Right kidney (tissue), 9 donors: Measurements from ENCODE around the gene GRK3.
"Not testable (repeated sequence)": the region's sequence is repeated elsewhere in the genome, so short reads cannot be mapped to it uniquely, and the experiment has no call there.

ENCODE experiments used
- DNase-seq: peaks from one replicate; pipeline ENCODE4 v3.0.0-alpha.2; 2016
- long read RNA-seq, 8 donors: transcript quantifications; one replicate each; lab custom pipeline, GENCODE V29; 2026

Gene GRK3
- long read RNA-seq, donor 1 = 0 reads
- long read RNA-seq, donor 2 = 0 reads
- long read RNA-seq, donor 3 = 0 reads
- long read RNA-seq, donor 4 = 0 reads
- long read RNA-seq, donor 5, full-length matches to known transcripts = 1 of 1 reads
- long read RNA-seq, donor 5, partial matches to known transcripts = 0 of 1 reads
- long read RNA-seq, donor 5, other reads (novel, unspliced or antisense) = 0 of 1 reads
- long read RNA-seq, donor 6 = 0 reads
- long read RNA-seq, donor 7 = 0 reads
- long read RNA-seq, donor 8 = 0 reads

DNA sequence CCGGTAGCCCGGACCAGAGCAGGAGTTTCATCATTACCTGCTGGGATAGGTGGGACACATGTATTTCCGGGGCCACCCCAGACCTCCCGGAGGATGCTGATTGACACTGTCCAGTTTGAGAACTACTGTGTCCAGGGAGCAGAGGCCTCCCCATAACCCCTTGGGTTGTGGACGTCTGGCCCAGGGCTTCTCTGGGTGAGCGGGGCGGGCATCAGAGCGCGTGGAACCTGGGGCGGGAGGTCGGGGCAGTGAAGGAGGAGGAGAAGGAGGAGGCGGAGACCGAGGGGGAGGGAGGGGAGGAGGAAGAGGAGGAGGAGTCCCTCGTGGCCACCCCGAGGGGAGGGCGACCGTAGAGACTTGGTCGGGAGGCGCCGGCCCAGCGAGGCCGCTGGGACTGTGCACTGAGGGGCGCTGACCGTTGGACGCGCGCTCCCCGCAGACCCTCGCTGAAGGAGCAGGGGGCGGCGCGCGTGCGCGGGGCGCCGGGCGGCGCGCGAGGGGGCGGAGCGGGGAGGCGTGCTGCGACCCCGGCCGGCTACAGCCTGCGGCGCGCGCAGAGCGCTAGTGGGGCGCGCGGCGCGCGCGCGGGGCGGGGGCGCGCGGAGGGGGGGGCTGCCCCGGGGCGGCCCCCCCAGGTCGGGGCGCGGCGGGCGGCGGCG is at the start of gene GRK3:
Gene GRK3, plus strand, starts transcription at position 356 of the 659 bp plus-strand sequence. CDS start 366 bp downstream, outside the sequence.
- peak; percentile 79 for DNase-seq

DNA sequence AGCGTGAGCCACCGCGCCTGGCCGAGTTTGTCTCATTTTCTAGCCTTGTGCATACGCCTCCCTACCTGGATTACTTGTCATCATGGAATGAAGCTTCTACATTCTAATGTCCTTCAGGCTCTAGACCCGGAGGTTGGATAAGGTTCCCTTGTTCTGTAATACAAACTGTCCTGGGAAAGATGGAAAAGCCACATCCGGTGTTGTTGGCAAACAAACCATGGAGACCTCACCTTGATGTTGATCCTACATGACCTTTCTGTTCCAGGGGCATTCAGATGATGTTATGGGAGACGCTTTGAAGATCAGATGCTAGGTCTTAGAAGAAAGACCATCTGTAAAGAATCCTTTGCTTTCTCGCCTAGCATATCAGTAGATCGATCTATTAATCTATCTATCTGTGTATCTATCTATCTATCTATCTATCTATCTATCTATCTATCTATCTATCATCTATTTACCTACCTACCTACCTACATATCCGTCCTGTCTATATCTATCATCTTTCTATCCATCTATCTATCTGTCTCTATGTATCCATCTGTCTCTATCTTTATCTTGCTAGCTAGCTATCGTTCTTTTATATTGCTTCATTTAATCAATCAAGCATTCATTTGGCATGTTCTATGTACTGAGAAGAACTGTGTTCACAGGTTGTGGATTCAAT is 46.3 kb upstream of the GRK3 start:
- DNase-seq = no peak

DNA sequence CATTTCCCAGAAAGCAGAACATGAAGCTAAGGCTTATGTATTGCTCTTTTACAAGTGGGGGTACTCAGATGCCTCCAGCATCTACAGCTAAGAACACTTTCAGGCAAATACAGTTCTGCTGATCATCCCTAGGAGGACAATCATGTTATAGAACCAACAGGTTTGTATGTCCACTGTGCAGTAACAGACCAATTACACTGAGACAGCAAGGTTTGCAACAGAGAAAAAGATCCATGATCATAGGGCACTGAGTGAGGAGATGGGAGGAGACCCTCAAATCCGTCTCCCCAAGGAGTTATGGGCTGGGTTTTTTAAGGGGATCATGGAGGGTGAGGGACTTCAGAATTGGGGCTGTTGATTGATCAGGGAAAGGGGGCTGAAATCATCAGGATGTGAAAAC is 39.1 kb upstream of the GRK3 start:
- DNase-seq = no peak

DNA sequence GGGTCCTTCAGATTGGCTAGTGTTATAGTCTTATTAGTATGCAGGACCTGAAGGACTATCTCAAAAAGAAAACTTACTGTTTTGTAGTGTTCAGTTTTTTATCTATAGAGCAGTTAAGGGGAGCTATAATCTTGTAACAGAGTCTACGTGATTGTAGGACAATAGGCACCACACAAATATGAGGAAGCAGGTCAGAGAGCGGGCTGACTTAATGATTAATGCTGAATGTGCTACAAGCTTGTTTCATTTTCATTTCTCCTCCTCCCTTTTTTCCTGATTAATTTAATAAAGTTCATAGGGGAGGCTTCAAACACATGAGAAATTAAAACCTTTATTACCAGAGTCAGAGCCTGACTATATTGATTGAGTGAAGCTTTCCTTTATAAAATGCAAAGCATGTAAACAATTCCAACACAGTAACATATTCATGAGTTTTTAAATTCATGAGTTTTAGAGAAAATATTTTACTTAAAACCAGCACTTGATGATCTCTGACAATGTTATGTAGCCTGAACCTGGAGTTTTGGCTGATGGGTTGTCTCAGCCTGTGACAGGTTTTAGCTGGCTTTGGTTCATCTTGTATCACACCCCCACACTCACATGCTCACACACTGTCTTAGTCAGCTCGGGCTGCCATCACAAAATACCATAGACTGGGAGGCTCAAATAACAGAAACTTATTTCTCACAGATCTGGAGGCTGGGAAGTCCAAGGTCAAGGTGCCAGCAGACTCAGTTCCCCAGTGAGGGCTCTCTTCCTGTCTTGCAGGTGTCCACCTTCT is 38.5 kb upstream of the GRK3 start:
- not testable (repeated sequence) for DNase-seq

DNA sequence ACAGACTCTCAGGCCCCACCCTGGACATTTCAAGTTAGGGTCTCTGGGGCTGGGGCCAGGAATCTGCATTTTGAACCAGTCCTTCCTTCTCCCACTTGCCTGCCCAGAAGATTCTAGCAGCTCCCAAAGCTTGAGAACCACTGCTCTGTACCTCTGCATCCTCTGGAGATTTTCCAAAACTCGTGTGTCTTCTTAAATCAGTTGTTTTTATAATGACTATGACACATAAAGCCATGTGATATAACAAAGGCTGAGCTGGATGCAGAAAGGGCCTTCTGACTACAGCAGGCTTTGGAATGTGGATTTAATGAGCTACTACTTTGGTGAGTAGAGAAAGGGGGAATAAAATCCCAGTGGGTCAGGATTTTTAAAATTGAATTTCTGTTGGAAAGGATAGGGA is 37.5 kb upstream of the GRK3 start:
- DNase-seq = not testable (repeated sequence)

DNA sequence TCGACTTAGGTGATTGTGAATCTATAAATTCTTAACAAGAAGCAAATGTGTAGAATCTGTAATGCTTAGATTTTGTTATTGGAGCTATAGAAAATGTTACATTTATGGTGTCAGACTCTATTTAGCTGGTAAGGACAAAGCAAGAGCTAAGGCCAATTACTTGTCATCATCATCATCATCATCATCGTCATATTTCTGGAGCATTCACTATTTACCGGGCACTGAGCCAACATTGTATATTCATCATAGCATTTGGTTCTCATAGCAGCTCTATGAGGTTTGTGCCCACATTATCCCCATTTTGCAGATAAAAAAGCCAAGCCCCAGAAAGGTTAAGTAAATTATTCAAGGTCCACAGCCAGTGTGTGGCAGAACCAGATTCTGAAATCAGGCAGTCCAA is 36.4 kb upstream of the GRK3 start:
- not testable (repeated sequence) for DNase-seq

DNA sequence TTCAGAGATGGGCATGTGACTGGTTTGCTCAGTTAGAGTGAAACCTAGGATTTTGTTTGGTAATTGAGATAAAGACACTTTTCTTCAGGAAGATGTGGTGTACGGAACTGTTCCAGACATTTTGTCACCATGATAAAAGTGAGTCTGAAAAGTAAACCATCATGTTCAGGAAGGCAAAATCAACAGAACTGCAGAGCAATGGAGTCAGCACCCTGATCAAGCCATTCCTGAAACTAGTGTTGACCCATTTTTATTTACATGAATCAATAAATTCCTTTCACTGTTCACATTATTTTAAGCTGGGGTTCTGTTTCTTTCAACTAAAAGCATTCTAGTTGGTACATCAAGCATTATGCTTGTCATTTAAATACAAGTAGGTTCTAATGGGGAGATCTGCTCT is 35.4 kb upstream of the GRK3 start:
- not testable (repeated sequence) for DNase-seq

DNA sequence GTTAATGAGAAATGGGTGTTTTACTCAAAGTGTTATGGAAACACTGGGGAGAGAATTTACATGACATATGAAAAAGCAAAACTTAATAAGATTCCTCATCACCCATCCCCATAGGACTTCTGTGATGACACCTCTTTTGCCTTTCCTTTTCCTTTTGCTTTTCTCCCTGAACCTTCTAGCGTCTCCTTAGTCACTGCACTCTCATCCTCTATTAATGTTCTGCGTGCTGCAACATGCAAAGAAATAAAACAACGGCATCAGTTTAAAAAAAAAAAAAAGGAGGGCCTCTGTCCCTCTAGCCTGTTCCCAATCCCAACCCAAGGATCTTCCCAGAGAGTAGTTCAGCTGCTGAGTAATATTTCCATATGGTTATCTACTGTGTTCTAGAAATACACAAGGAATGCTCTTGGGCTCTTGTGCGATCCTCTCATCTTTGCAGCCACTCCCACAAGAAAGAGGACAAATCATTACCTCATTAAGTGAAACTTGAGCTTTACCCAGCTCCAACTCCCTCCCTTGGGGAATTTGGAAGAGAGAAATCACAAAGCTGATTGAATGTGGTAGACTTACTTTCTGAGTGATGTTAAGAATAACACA is 34.8 kb upstream of the GRK3 start:
- DNase-seq = not testable (repeated sequence)

DNA sequence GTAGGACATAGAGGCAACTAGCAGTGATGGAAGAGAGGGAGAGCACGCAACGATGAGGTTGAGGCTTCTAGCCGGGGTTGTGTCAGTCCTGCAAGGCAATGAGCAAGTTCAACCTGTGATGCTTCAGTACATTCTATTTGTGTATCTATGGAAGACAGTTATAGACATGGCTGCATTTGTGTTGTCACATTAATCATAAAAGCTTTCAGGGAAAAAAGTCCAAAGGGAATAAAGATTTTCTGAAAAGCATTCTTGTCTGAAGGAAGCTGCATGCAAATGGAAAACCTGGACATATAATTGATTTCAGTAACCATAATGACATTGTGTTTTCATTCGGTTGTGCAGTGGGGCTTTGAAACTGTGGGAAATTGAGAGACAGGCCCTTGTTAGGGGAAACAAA is 32.8 kb upstream of the GRK3 start:
- not testable (repeated sequence) for DNase-seq

DNA sequence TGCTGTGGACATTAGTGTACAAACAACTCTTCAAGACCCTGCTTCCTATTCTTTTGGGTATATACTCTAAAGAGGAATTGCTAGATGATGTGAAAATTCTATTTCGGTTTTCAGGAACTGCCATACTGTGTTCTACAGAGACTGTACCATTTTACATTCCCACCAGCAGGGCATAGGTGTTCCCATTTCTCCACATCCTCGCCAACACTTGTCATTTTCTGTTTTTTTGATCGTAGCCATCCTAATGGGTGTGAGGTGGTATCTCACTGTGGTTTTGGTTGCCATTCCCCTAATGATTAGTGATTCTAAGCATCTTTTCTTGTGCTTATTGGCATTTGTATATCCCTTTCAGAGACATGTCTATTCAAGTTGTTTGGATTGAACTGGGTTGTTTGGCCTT is 29.8 kb upstream of the GRK3 start:
- no peak for DNase-seq

DNA sequence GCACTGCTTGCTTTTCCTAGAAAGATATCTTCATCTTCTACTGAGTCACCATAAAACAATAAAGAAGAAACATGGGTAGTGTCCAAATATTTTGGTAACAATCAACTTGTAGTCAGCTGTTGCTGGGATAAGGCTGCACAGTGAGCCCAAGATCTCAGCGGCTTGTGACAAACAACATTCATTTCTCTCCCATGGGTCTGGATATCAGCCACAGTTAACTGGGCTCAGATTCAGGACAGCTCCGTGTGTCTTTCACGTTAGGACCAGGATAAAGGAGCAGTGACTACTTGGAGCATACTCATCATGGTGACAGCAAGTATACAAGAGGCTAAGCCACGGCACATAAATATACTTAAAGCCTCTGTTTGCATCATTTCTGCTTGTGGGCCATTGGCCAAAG is 27.9 kb upstream of the GRK3 start:
- DNase-seq = no peak

DNA sequence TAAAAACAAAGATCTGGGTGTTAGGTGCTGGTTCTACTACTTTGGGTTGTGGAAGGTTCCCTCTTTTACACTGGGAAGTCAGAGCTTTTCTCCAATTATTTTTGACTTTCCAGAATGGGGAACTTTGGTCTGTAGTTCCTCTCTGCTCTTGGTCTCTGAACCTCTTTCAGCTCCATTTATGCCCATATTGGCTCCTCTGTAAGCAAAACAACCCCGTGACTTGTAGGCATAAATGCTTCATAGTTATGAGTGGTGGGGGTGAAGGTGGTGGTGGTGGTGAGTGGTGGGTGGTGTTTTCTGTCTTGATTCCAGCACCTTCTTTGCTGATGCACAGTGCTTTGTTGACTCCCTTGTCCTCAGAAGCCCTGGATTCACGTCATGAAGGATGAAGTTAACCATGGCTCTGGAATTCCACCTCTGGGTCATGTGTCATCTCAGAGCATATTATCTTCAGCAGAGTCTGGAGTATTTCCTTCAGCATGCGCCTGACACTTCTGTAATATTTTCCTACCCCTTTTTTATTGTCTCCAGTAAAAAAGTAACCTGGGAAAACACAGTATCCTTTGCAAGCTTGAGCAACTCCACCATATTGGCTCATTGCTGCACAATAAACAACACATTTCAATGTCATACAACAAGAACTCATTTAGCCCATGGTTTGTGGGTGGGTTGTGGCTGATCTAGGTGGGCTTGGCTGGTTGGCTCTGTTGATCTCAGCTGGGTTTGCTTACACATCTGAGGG is 24.1 kb upstream of the GRK3 start:
- DNase-seq = no peak

DNA sequence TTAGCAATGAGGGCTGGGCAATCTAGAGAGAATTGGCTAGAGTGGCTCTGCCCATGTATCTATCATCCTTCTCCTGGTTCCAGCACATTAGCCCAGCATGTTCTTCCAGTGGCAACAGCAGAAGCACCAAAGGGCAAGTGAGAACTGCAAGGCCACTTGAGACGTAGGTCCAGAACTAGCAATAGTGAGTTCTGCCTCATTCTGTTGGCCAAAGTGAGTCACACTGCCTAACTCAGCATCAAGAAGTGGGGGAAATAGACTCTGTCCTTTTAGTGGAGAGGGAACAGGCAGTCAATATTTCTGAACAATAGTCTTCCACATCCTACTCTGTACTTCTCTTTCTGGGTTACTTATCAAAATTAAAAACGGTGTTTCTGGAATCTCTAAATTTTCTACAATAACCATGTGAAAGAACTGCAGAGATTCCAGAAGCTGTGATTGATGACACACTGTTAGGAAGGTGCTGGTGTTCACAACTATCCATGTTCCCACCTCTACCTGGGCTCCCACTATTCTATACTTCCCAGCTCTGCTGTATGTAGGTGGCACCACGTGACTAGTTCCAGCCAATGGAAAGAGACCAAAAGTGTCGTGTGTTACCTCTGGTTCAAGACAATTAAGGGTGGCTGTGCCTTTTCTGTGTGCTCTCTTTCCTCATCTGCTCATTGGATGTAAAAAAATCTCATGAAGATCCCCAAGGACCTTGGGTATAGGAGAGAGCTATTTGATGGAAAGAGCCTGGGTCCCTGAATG is 23.4 kb upstream of the GRK3 start:
- no peak for DNase-seq

DNA sequence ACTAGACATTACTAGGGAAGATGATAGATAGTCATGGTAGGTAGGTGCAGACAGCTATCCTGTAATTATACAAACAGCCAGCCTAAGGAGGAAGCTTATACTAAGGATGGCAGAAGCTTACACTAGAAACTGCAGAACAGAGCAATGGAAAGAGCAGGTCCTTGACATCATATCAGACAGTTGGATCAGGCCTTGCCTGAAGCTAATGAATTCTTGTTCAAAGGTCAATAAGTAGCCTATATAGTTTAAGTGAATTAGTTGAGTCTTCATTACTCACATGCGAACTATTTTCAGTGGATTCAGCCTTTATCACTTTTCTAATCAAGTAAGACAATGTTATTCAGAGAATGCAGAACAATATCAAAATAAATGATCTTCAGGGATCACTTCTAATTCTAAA is 22.3 kb upstream of the GRK3 start:
- DNase-seq = no peak

DNA sequence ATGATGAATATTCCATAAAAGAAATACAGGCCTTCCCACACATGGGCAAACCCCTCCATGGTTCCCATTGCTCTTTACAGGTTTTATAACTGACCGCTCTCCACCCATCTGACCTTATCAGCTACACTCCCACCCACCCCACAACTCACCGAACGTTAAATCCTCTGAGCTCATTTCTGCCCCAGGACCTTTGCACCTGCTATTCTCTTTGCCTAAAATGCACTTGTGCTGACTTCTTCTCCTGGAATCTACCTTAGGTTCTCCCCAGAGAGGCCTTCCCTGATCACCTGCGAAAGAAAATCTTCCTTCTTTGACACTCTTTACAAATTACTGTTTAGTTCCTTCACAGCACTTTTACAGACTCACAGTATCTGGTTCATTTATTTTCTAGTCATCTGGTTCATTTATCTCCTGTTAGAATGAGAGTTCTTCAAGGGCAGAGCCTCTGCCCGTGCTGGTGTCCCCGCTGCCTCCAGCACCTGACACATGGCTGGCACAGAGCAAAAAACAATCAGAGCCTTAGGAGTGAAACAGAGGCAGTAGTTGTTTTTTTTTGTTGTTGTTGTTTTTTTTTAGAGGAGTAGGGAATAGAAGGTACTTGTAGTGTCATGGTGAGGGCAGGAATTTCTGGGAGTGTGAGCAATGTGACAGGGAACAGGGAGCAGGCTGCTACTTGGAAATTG is 21.6 kb upstream of the GRK3 start:
- DNase-seq = no peak

DNA sequence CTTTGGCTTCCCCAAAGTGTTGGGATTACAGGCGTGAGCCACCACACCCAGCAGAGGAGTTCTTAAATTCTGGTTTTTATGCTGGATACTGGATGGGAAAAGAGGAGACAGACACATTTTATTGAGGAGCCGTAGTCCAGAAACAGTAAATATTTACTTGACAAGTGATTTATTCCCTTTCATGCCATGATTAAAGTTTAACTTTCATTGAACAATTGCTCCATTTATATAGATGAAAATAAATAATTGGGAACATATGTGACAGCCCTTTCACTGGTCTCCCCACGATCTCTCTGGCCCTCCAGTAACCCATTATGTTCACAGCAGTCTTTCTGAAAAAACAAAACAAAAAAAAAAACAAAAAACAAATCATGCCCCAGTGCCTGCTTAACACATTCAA is 19.3 kb upstream of the GRK3 start:
- no peak for DNase-seq

DNA sequence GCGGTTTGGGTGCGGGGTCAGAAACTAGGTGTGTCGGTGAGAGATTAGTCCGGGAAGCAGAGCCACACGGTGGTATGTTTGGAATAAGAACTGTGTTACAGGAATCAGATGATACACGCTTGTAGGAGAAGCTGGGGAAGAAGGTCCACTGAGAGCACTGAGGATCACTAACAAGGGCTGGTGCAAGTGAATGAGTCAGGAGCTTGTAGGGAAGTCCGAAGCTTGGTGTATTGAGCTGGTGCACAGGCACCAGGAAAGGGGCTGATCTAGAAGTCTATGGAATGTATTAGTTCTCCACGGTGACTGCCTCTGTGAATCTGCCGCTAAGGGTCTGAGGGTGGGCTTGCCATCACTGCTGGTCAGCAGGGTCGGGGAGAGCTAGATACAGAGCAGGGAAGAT is 18.8 kb upstream of the GRK3 start:
- no peak for DNase-seq

DNA sequence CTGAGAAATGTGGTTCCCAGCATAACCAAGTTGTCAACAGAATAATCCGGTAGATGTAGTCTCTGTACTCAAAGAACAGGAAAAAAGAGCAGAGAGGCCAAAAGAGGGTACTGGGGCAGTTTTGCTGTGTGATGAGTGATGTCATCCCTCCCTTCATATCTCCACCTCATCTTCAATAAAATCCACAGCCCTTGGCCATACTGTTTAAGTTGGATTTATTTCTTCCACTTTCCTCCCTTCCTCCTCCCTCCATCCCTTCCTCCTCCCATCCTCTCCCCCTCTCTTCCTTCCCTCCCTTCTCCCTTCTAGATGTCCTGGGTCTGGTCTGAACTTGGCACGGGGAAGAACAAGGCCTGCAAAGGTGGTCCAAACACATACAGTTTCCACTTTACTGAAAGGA is 18.2 kb upstream of the GRK3 start:
- no peak for DNase-seq

DNA sequence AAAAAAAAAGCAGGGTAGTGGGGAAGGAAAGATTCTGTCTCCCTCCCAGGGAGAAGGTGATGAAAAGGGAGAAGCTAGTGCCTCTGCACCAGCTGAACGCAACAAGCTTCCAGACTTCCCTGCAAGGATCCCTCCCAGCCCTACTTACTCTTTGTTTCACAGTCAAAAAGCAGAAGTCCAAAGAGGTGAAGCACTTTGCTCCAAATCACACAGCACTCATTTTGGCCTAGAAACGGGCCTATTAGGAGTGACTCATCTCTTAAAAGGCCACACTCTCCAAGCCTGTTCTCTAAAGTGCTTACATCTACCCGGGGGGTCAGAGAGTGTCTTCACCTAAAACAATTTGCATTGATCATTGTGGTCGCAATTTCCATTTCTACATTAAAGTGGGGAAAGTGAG is 17.7 kb upstream of the GRK3 start:
- no peak for DNase-seq

DNA sequence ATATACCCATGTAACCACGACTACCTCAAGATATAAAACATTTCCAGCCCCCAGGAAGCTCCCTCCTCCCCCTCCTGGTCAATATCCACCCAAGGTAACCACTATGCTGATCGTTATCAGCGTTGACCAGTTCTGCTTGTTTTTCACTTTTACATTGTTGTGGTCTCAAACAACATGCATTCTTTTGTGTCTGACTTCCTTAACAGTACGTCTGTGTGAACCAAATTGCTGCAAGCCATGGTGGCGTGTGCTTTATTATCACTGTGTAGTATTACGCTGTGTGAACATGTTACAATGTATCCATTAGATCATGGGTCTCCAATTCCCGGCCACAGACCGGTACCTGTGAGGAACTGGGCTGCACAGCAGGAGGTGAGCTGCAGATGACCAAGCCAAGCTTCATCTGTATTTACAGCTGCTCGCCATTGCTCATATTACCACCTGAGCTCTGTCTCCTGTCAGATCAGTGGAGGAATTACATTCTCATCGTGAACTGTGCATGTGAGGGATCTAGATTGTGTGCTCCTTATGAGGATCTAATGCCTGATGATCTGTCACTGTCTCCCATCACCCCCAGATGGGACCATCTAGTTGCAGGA is 15.5 kb upstream of the GRK3 start:
- DNase-seq = no peak
